Caco-2 (cell line): ENCODE data around the gene GNAO1. TPM values are rescaled to one million over a fixed set of nuclear protein-coding genes. Genes with fewer than 3 reads are reported as not detected.
"Not testable (repeated sequence)": the region's sequence is repeated elsewhere in the genome, so short reads cannot be mapped to it uniquely, and the experiment has no call there.

Source experiments
- BruUV-seq: library from RNA; stranded (reverse); fragments of 400-500 nt; replicated peaks from 2 replicates; lab custom pipeline; 2021; lab: Mats Ljungman, UMichigan
- CTCF ChIA-PET: fragments of 300-600 bp; sonication (Branson Sonifier 250); formaldehyde crosslinking; loops from one replicate; lab custom pipeline; 2022; ENCODE audit warnings: antibody characterized with exemption; lab: Charles Lee
- POLR2A ChIA-PET: fragments of 300-600 bp; sonication (Branson Sonifier 250); formaldehyde crosslinking; loops from one replicate; lab custom pipeline; 2022; ENCODE audit warnings: antibody characterized with exemption; lab: Charles Lee
- DNase-seq, 2 experiments: peaks; one replicate each; pipeline versions ENCODE4 v3.0.0 to v3.0.0-alpha.2; 2020 to 2022
- H3K27me3 ChIP-seq: replicated peaks from 2 replicates; pipeline ENCODE4 v1.6.0; 2011; ENCODE audit warnings: low read length; ENCODE audit not compliant: control insufficient read depth, insufficient read depth
- H3K36me3 ChIP-seq: 2 replicates; pipeline ENCODE4 v1.5.1; 2011; ENCODE audit warnings: low read length; ENCODE audit not compliant: control insufficient read depth, insufficient read depth
- H3K4me1 ChIP-seq: fragments of 250-450 bp; sonication (Bioruptor Pico); 2 replicates; pipeline ENCODE4 v1.5.1; 2020; ENCODE audit warnings: mild to moderate bottlenecking
- H3K4me3 ChIP-seq: 2 replicates; pipeline ENCODE4 v1.5.1; 2011; ENCODE audit warnings: low read depth, mild to moderate bottlenecking, control low read depth, low read length
- H3K9me3 ChIP-seq: fragments of 250-450 bp; sonication (Bioruptor Pico); 2 replicates; pipeline ENCODE4 v1.5.1; 2020; ENCODE audit warnings: mild to moderate bottlenecking, moderate library complexity
- H3K27ac Mint-ChIP-seq: one replicate; pipeline ENCODE4 v1.8.0; 2022; ENCODE audit warnings: mixed read lengths; ENCODE audit not compliant: unreplicated experiment
- H3K27me3 Mint-ChIP-seq: one replicate; pipeline ENCODE4 v1.8.0; 2022; ENCODE audit warnings: mixed read lengths; ENCODE audit not compliant: insufficient read depth, unreplicated experiment
- H3K36me3 Mint-ChIP-seq: one replicate; pipeline ENCODE4 v1.8.0; 2022; ENCODE audit warnings: mild to moderate bottlenecking, mixed read lengths; ENCODE audit not compliant: insufficient read depth, unreplicated experiment
- H3K4me1 Mint-ChIP-seq: one replicate; pipeline ENCODE4 v1.8.0; 2022; ENCODE audit warnings: low read depth, mixed read lengths; ENCODE audit not compliant: unreplicated experiment
- H3K4me3 Mint-ChIP-seq: one replicate; pipeline ENCODE4 v1.8.0; 2022; ENCODE audit warnings: mild to moderate bottlenecking, moderate library complexity, mixed read lengths; ENCODE audit not compliant: unreplicated experiment
- H3K9me3 Mint-ChIP-seq: one replicate; pipeline ENCODE4 v1.8.0; 2022; ENCODE audit warnings: mixed read lengths; ENCODE audit not compliant: unreplicated experiment
- CTCF ChIP-seq, 2 experiments: fragments of 200-600 bp in 1 of 2; IDR thresholded peaks; 1 replicate in 1 of 2; 2 replicates in 1 of 2; pipeline versions ENCODE4 v1.5.1 to v1.8.0; 2011 to 2022; ENCODE audit warnings: antibody characterized with exemption in 1 of 2, control low read depth in 1 of 2, inconsistent platforms in 1 of 2, low read depth in 1 of 2, low read length in 1 of 2, mild to moderate bottlenecking in 1 of 2, moderate library complexity in 1 of 2; ENCODE audit not compliant: insufficient read depth in 1 of 2, severe bottlenecking in 1 of 2, unreplicated experiment in 1 of 2
- intact Hi-C: fragments of 100-400 bp; cut with micrococcal nuclease; formaldehyde crosslinking; loops from one replicate; pipeline ENCODE4 v1.10.0; 2022; ENCODE audit not compliant: unreplicated experiment
- total RNA-seq: library from RNA; stranded (reverse); gene quantifications from 2 replicates; pipeline ENCODE4 v1.2.3, GENCODE V29; 2022

GNAO1 gene
- total RNA-seq, 1 experiment from 2014 or later: 3.2 TPM

DNA sequence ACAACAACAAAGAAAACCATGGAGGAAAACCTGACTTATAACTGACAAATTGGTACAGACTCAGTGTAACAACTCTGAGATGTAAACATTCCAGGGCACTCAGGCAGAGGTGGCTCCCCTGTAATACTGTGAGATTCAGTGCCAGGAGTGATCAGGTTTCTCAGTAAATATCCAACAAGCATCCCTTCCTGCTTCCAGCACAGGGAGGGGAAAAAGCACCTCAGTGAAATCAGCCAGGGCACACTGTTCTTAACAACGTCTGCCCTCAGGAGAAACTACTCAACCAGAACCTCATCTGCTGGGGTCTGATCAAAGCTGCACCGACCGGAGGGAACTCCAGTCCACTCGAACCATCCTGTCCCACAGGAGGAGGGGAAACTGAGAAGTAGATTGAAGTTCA, 181.7 kb downstream of the GNAO1 start:
- ChIA-PET POLR2A (no interaction called here), CTCF (no interaction called here)
- Histone ChIP-seq H3K4me3 (no peak overlapping the region), H3K9me3 (no peaks in the 10 kb centered on the region), H3K36me3 (no peaks in the 10 kb centered on the region), H3K27me3 (no peaks in the 10 kb centered on the region), H3K4me1 (no peaks in the 10 kb centered on the region)
- H3K4me3 Mint-ChIP-seq: no peak overlapping the region
- no peak for TF ChIP-seq CTCF (IDR thresholded peaks at IDR 0.05; ENCODE audit: insufficient read depth in 1 of 2, low read depth in 1 of 2, low read length in 1 of 2, severe bottlenecking in 1 of 2, unreplicated experiment in 1 of 2)
- H3K27me3 Mint-ChIP-seq: no peaks in the 10 kb centered on the region
- no peak for DNase-seq
- H3K36me3 Mint-ChIP-seq: peaks cover 12% of the 10 kb centered on the region
- peaks cover 8% of the 10 kb centered on the region for H3K9me3 Mint-ChIP-seq
- H3K27ac Mint-ChIP-seq: no peak overlapping the region
- BruUV-seq: no TSS peak
- intact Hi-C loops: no loop called here
- H3K4me1 Mint-ChIP-seq: no peaks in the 10 kb centered on the region

DNA sequence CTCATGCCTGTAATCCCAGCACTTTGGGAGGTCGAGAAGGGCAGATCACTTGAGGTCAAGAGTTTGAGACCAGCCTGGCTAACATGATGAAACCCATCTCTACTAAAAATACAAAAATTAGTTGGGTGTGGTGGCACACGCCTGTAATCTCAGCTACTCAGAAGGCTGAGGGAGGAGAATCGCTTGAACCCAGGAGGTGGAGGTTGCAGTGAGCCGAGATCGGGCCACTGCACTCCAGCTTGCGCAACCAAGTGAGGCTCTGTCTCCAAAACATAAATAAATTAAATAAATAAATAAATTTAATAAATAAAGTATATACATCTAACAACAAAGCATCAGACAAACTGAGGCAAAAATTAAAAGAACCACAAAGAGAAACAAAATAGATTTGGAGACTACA, 184.5 kb downstream of the GNAO1 start:
- H3K27me3 ChIP-seq, H3K36me3 ChIP-seq, H3K4me1 ChIP-seq, H3K27ac Mint-ChIP-seq, intact Hi-C loops, DNase-seq, BruUV-seq, CTCF ChIA-PET, H3K4me3 Mint-ChIP-seq, H3K4me3 ChIP-seq, POLR2A ChIA-PET, H3K4me1 Mint-ChIP-seq, H3K27me3 Mint-ChIP-seq: not testable (repeated sequence)
- peaks cover 12% of the 10 kb centered on the region for H3K9me3 Mint-ChIP-seq
- H3K9me3 ChIP-seq: peaks cover 11% of the 10 kb centered on the region
- peaks cover 29% of the 10 kb centered on the region for H3K36me3 Mint-ChIP-seq

GRCh38 chr16:56379044-56379443, 187.8 kb downstream of the GNAO1 start:
- H3K36me3 ChIP-seq, CTCF ChIA-PET, BruUV-seq, intact Hi-C loops, H3K4me3 ChIP-seq, POLR2A ChIA-PET, H3K4me3 Mint-ChIP-seq, H3K27me3 Mint-ChIP-seq, H3K4me1 ChIP-seq, DNase-seq, H3K4me1 Mint-ChIP-seq, H3K27me3 ChIP-seq, H3K27ac Mint-ChIP-seq: not testable (repeated sequence)
- H3K9me3 Mint-ChIP-seq: peaks cover 36% of the 10 kb centered on the region
- H3K36me3 Mint-ChIP-seq: peaks cover 47% of the 10 kb centered on the region
- H3K9me3 ChIP-seq: peaks cover 22% of the 10 kb centered on the region

- BruUV-seq, POLR2A ChIA-PET: not testable (repeated sequence)
Measured at GRCh38 chr16:56380778-56381485, 189.6 kb downstream of the GNAO1 start.

More at GRCh38 chr16:56380778-56381485, 189.6 kb downstream of the GNAO1 start:
- H3K27me3 Mint-ChIP-seq, H3K4me3 ChIP-seq, H3K27me3 ChIP-seq, CTCF ChIA-PET, H3K36me3 ChIP-seq, intact Hi-C loops, DNase-seq, H3K27ac Mint-ChIP-seq, H3K4me1 Mint-ChIP-seq, H3K4me3 Mint-ChIP-seq, H3K4me1 ChIP-seq: not testable (repeated sequence)
- H3K9me3 Mint-ChIP-seq: peaks cover 37% of the 10 kb centered on the region
- peaks cover 22% of the 10 kb centered on the region for H3K9me3 ChIP-seq
- H3K36me3 Mint-ChIP-seq: peaks cover 59% of the 10 kb centered on the region
